ENCODE results near the gene SHROOM4. TPM values are rescaled to one million over a fixed set of nuclear protein-coding genes. Genes with fewer than 3 reads are reported as not detected.

The SHROOM4 gene
- total RNA-seq, 1 experiment from 2014 or later: 2.1 TPM

- no peak overlapping the region for H3K4me2 ChIP-seq (ENCODE audit: insufficient read depth, insufficient read length, low read length)
Observed at GRCh38 chrX:50704360-50704759, 109.6 kb downstream of the SHROOM4 start.

More at GRCh38 chrX:50704360-50704759, 109.6 kb downstream of the SHROOM4 start:
- TF ChIP-seq CTCF (conservative IDR thresholded peaks at IDR 0.05): no peak
- no peaks in the 10 kb centered on the region for H3K27me3 ChIP-seq (ENCODE audit: insufficient read depth, low read length)
- H3K23me2 ChIP-seq (ENCODE audit: insufficient read length, low read depth, low read length, poor library complexity, severe bottlenecking): no peaks in the 10 kb centered on the region
- no peak overlapping the region for H3K23ac ChIP-seq (ENCODE audit: insufficient read length, low read depth, low read length)
- H3K14ac ChIP-seq (ENCODE audit: insufficient read depth, low read length): no peak overlapping the region
- H4K8ac ChIP-seq (replicated peaks; ENCODE audit: insufficient read length, low read depth, low read length): no peak overlapping the region
- H2AFZ ChIP-seq (ENCODE audit: low read length): no peak overlapping the region
- no peak overlapping the region for H3K4ac ChIP-seq (ENCODE audit: low read depth, low read length)
- H4K20me1 ChIP-seq (ENCODE audit: control insufficient read depth, insufficient read depth, insufficient read length): no peaks in the 10 kb centered on the region
- H3K9me3 Mint-ChIP-seq: peaks cover 56 to 65% of the 10 kb centered on the region in 2 experiments
- no CpG with 5 or more reads among the region's 1 CpG for WGBS (ENCODE audit: extremely low coverage, insufficient read length, low lambda C conversion rate)
- no peak overlapping the region for H2BK5ac ChIP-seq (ENCODE audit: insufficient read length, low read length)
- H2BK12ac ChIP-seq (ENCODE audit: insufficient read length, low read depth, low read length): no peak overlapping the region
- no peak overlapping the region for H4K91ac ChIP-seq (ENCODE audit: insufficient read length, low read depth, low read length)
- no peak overlapping the region for H3K18ac ChIP-seq (ENCODE audit: insufficient read length, low read depth, low read length)
- H2BK120ac ChIP-seq (ENCODE audit: low read depth, low read length, poor library complexity, severe bottlenecking): no peak overlapping the region
- H3K27ac Mint-ChIP-seq: no peak overlapping the region
- H3K27ac ChIP-seq (ENCODE audit: insufficient read length, low read depth, low read length): no peak overlapping the region
- no peak overlapping the region for H3K56ac ChIP-seq (ENCODE audit: insufficient read length, low read depth, low read length)
- no peak overlapping the region for H2AK5ac ChIP-seq (ENCODE audit: insufficient read length, low read length)
- H2BK20ac ChIP-seq (ENCODE audit: low read depth, low read length, poor library complexity, severe bottlenecking): no peak overlapping the region
- no peaks in the 10 kb centered on the region for H3K79me2 ChIP-seq (ENCODE audit: insufficient read depth, low read length)
- no peak overlapping the region for H3K4me3 Mint-ChIP-seq
- no peak overlapping the region for H3K9ac ChIP-seq (ENCODE audit: extremely low read depth, insufficient read length, low read length)
- peaks cover 46 to 50% of the 10 kb centered on the region in 2 experiments for H3K4me1 Mint-ChIP-seq
- H2BK15ac ChIP-seq (ENCODE audit: low read depth, low read length): no peak overlapping the region
- no peak overlapping the region for H4K5ac ChIP-seq (ENCODE audit: insufficient read length, low read depth, low read length)
- H3K36me3 Mint-ChIP-seq (ENCODE audit: insufficient read depth in 1 of 3, low read depth in 3 of 3): peaks cover 0 to 2% (median 0%) of the 10 kb centered on the region in 3 experiments; a peak in 6 of 7 replicates
- DNase-seq: no peak
- no peak overlapping the region for H3T11ph ChIP-seq (ENCODE audit: low read length)
- no peaks in the 10 kb centered on the region for H3K79me1 ChIP-seq (ENCODE audit: insufficient read depth, low read depth, low read length, poor library complexity, severe bottlenecking)
- peaks cover 16% of the 10 kb centered on the region for H3K4me1 ChIP-seq (ENCODE audit: insufficient read depth, low read length)
- H3K9me3 ChIP-seq (ENCODE audit: control insufficient read depth, low read depth, low read length): no peaks in the 10 kb centered on the region
- no peaks in the 10 kb centered on the region for H3K27me3 Mint-ChIP-seq (ENCODE audit: low read depth)
